HCT116 (cell line): ENCODE results near the gene GRSF1. TPM values are rescaled to one million over a fixed set of nuclear protein-coding genes. Genes with fewer than 3 reads are reported as not detected.

ENCODE experiments used
- ATAC-seq: fragments of 200-7000 bp; cut with Tn5 transposase; 2 replicates; pipeline ENCODE4 v1.9.1; 2020; ENCODE audit warnings: mild to moderate bottlenecking, moderate library complexity
- BruUV-seq: library from RNA; stranded (reverse); fragments of 400-500 nt; replicated peaks from 2 replicates; lab custom pipeline; 2021; lab: Mats Ljungman, UMichigan
- CTCF ChIA-PET: fragments of 300-600 bp; sonication (Branson Sonifier 250); formaldehyde crosslinking; loops from one replicate; lab custom pipeline; 2021; ENCODE audit warnings: antibody characterized with exemption; lab: Charles Lee
- POLR2A ChIA-PET: fragments of 300-600, 350-600 bp; sonication (Branson Sonifier 250); formaldehyde crosslinking; loops from one replicate; lab custom pipeline; 2021; ENCODE audit warnings: antibody characterized with exemption; lab: Charles Lee
- RAD21 ChIA-PET, 2 experiments: fragments of 300-600 bp; sonication (Branson Sonifier 250); formaldehyde crosslinking; loops; one replicate each; lab custom pipeline; 2023; ENCODE audit warnings: low total read pairs in 2 of 2; ENCODE audit not compliant: uncharacterized antibody in 2 of 2, unreplicated experiment in 2 of 2, low non-redundant PET in 1 of 2; lab: Charles Lee
- DNase-seq: peaks from one replicate; pipeline ENCODE4 v3.0.0-alpha.2; 2010; ENCODE audit warnings: low read depth, low spot score
- H2AFZ ChIP-seq: fragments of 200-600 bp; shearing (Covaris generic), sonication (generic); 2 replicates; pipeline ENCODE4 v1.6.1; 2017; ENCODE audit warnings: low read depth, mixed run types, mixed read lengths, antibody characterized with exemption, low read length; ENCODE audit not compliant: poor library complexity, severe bottlenecking
- H3K27ac ChIP-seq: 2 replicates; pipeline ENCODE4 v1.5.1; 2012; ENCODE audit warnings: low read depth, low read length
- H3K27me3 ChIP-seq: fragments of 200-600 bp; sonication (generic); 2 replicates; pipeline ENCODE4 v1.6.1; 2016; ENCODE audit warnings: mixed run types, low read length, mixed read lengths; ENCODE audit not compliant: insufficient read depth
- H3K36me3 ChIP-seq, 2 experiments: fragments of 200-500 bp in 1 of 2; fragments of 200-600 bp in 1 of 2; sonication (Bioruptor generic) in 1 of 2; sonication (generic) in 1 of 2; 2 replicates each; pipeline versions ENCODE4 v1.5.1 to v1.6.1; 2014 to 2016; ENCODE audit warnings: low read length in 2 of 2, inconsistent platforms in 1 of 2, mixed read lengths in 1 of 2, mixed run types in 1 of 2; ENCODE audit not compliant: insufficient read depth in 2 of 2, control insufficient read depth in 1 of 2
- H3K4me1 ChIP-seq, 2 experiments: fragments of 200-600 bp in 1 of 2; sonication (generic) in 1 of 2; 2 replicates each; pipeline versions ENCODE4 v1.5.1 to v1.6.1; 2012 to 2017; ENCODE audit warnings: low read length in 2 of 2, inconsistent platforms in 1 of 2, mild to moderate bottlenecking in 1 of 2, mixed read lengths in 1 of 2, mixed run types in 1 of 2, moderate library complexity in 1 of 2; ENCODE audit not compliant: insufficient read depth in 2 of 2, control insufficient read depth in 1 of 2
- H3K4me2 ChIP-seq: fragments of 200-600 bp; sonication (generic); 2 replicates; pipeline ENCODE4 v1.6.1; 2017; ENCODE audit warnings: mixed run types, low read length, mixed read lengths
- H3K4me3 ChIP-seq, 2 experiments: fragments of 200-600 bp in 1 of 2; sonication (generic) in 1 of 2; replicated peaks in 1 of 2; 2 replicates each; pipeline ENCODE4 v1.5.1; 2011 to 2016; ENCODE audit warnings: low read length in 2 of 2, control low read depth in 1 of 2, low read depth in 1 of 2, mild to moderate bottlenecking in 1 of 2, mixed read lengths in 1 of 2, mixed run types in 1 of 2
- H3K79me2 ChIP-seq: fragments of 200-600 bp; sonication (generic); 2 replicates; pipeline ENCODE4 v1.6.1; 2017; ENCODE audit warnings: mild to moderate bottlenecking, mixed run types, low read length, moderate library complexity, mixed read lengths; ENCODE audit not compliant: insufficient read depth
- H3K9ac ChIP-seq: fragments of 200-600 bp; sonication (generic); 2 replicates; pipeline ENCODE4 v1.6.1; 2016; ENCODE audit warnings: low read length, mixed read lengths
- H3K9me2 ChIP-seq: fragments of 200-600 bp; sonication (generic), shearing (Covaris generic); 2 replicates; pipeline ENCODE4 v1.6.1; 2017; ENCODE audit warnings: mixed run types, mild to moderate bottlenecking, moderate library complexity; ENCODE audit not compliant: insufficient read depth
- H3K9me3 ChIP-seq, 2 experiments: fragments of 200-500 bp in 1 of 2; fragments of 200-600 bp in 1 of 2; sonication (Bioruptor generic) in 1 of 2; sonication (generic) in 1 of 2; 2 replicates each; pipeline ENCODE4 v1.6.1; 2014 to 2017; ENCODE audit warnings: low read length in 2 of 2, mixed read lengths in 2 of 2, inconsistent platforms in 1 of 2, low read depth in 1 of 2, mild to moderate bottlenecking in 1 of 2, mixed run types in 1 of 2, moderate library complexity in 1 of 2; ENCODE audit not compliant: control insufficient read depth in 1 of 2, insufficient read depth in 1 of 2
- H4K20me1 ChIP-seq: fragments of 200-600 bp; sonication (generic), shearing (Covaris generic); 2 replicates; pipeline ENCODE4 v1.6.1; 2017; ENCODE audit warnings: mixed run types, mild to moderate bottlenecking, moderate library complexity; ENCODE audit not compliant: insufficient read depth
- ATF3 ChIP-seq: IDR thresholded peaks from 2 replicates; pipeline ENCODE4 v1.6.1; 2012
- CTCF ChIP-seq, 3 experiments: fragments of 200-600 bp in 1 of 3; sonication (generic) in 1 of 3; IDR thresholded peaks in 2 of 3; conservative IDR thresholded peaks in 1 of 3; 2 replicates each; pipeline ENCODE4 v1.5.1; 2012 to 2017; ENCODE audit warnings: low read depth in 2 of 3, low read length in 2 of 3, antibody characterized with exemption in 1 of 3, borderline replicate concordance in 1 of 3, control low read depth in 1 of 3, mild to moderate bottlenecking in 1 of 3, mixed read lengths in 1 of 3, mixed run types in 1 of 3, moderate library complexity in 1 of 3; ENCODE audit not compliant: insufficient read depth in 1 of 3
- EZH2phosphoT487 ChIP-seq: fragments of 200-600 bp; IDR thresholded peaks from 2 replicates; pipeline ENCODE4 v1.6.1; 2018; ENCODE audit warnings: antibody characterized with exemption, borderline replicate concordance
- FOSL1 ChIP-seq: IDR thresholded peaks from 2 replicates; pipeline ENCODE4 v1.6.1; 2012; ENCODE audit warnings: low read depth
- JUND ChIP-seq: IDR thresholded peaks from 2 replicates; pipeline ENCODE4 v1.6.1; 2012
- POLR2AphosphoS5 ChIP-seq: IDR thresholded peaks from 2 replicates; pipeline ENCODE4 v1.6.1; 2011; ENCODE audit warnings: mild to moderate bottlenecking, low read depth, low read length, moderate library complexity
- YY1 ChIP-seq: IDR thresholded peaks from 2 replicates; pipeline ENCODE4 v1.6.1; 2011; ENCODE audit warnings: low read length, low read depth, moderate library complexity, mild to moderate bottlenecking; ENCODE audit not compliant: insufficient replicate concordance; ENCODE audit errors: extremely low read depth
- intact Hi-C: fragments of 100-400 bp; cut with micrococcal nuclease; formaldehyde crosslinking; loops from 2 replicates; pipeline ENCODE4 v1.10.0; 2022
- total RNA-seq: library from RNA; stranded (reverse); gene quantifications from one replicate; pipeline ENCODE4 v1.2.1, GENCODE V29; 2021; ENCODE audit not compliant: unreplicated experiment
- TF ChIP-seq, protein P1 (sequence below): IDR thresholded peaks from 2 replicates; pipeline ENCODE4 v1.6.1; 2012

The GRSF1 gene
- total RNA-seq, 1 experiment from 2014 or later: 131 TPM

GRCh38 chr4:70815370-70815769 lies 24.3 kb downstream of the GRSF1 start:
- ChIA-PET RAD21 (no interaction called here), CTCF (no interaction called here), POLR2A (no interaction called here)
- Histone ChIP-seq H2AFZ (no peak overlapping the region), H3K36me3 (peaks cover 5 to 20% of the 10 kb centered on the region in 2 experiments), H4K20me1 (0 out of 2 replicates have a peak, but pooled peaks cover 7% of the 10 kb centered on the region), H3K9ac (no peak overlapping the region), H3K4me3 (no peak overlapping the region), H3K27ac (no peak overlapping the region), H3K9me2 (no peaks in the 10 kb centered on the region), H3K9me3 (no peaks in the 10 kb centered on the region), H3K27me3 (no peaks in the 10 kb centered on the region)
- DNase-seq: no peak
- intact Hi-C loops: no loop called here
- no TSS peak for BruUV-seq
- TF ChIP-seq JUND: no peak
- no peak for TF ChIP-seq CTCF (IDR thresholded peaks at IDR 0.05 in 2 of 3, conservative IDR thresholded peaks at IDR 0.05 in 1 of 3; ENCODE audit: borderline replicate concordance in 1 of 3, insufficient read depth in 1 of 3, low read depth in 2 of 3, low read length in 2 of 3)
- no peak for TF ChIP-seq ATF3
- no peak for TF ChIP-seq EZH2phosphoT487
- TF ChIP-seq POLR2AphosphoS5: no peak
- TF ChIP-seq YY1: no peak
- TF ChIP-seq, protein P1, sequence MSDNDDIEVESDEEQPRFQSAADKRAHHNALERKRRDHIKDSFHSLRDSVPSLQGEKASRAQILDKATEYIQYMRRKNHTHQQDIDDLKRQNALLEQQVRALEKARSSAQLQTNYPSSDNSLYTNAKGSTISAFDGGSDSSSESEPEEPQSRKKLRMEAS: no peak
- no peak for TF ChIP-seq FOSL1
- TF ChIP-seq, all 23 proteins: peak for 0
- H3K79me2 ChIP-seq: no peaks in the 10 kb centered on the region
- H3K4me2 ChIP-seq: no peak overlapping the region
- ATAC-seq: no peak
- H3K4me1 ChIP-seq: no peaks in the 10 kb centered on the region
